Measurements from ENCODE around the gene CLNK. TPM values are rescaled to one million over a fixed set of nuclear protein-coding genes. Genes with fewer than 3 reads are reported as not detected.

CLNK gene
- total and polyA plus RNA-seq, 12 donors, result 0.15 to 0.62 TPM; not detected in 10

- ATAC-seq, result no peak
- H3K27me3 ChIP-seq, result peaks cover 0 to 3% (median 0%) of the 10 kb centered on the region in 7 donors
- intact Hi-C loops (cut with DNase I), result loop anchor here in 1 of 10 donors (10.0 kb wide), 1 partner anchor 71 kb away; no protein-coding TSS in a partner anchor
Observed at GRCh38 chr4:10535912-10536311, 148.7 kb downstream of the CLNK start.

GRCh38 chr4:10534820-10535219 is 149.7 kb downstream of the CLNK start:
- Histone ChIP-seq H3K36me3 (no peaks in the 10 kb centered on the region), H3K4me1 (peaks cover 0 to 12% (median 5%) of the 10 kb centered on the region in 9 donors), H3K27me3 (peaks cover 0 to 3% (median 0%) of the 10 kb centered on the region in 7 donors), H3K27ac (no peak overlapping the region), H3K4me3 (no peak overlapping the region), H3K9me3 (peaks cover 0 to 7% (median 0%) of the 10 kb centered on the region in 11 donors)
- intact Hi-C loops (cut with DNase I), result loop anchor here in 1 of 10 donors (10.0 kb wide), 1 partner anchor 70 kb away; no protein-coding TSS in a partner anchor
- no peak for ATAC-seq
- no peak for DNase-seq
- TF ChIP-seq CTCF (IDR thresholded peaks at IDR 0.05), result no peak
- WGBS, 2 donors, result 85 to 88% methylated on average over 6 of the region's 6 CpGs

More at GRCh38 chr4:10535912-10536311, 148.7 kb downstream of the CLNK start:
- 83 to 86% methylated on average over 5 of the region's 5 CpGs for WGBS, 2 donors
- Histone ChIP-seq H3K4me1 (peaks cover 0 to 2% (median 0%) of the 10 kb centered on the region in 9 donors), H3K4me3 (no peak overlapping the region), H3K9me3 (peaks cover 0 to 7% (median 0%) of the 10 kb centered on the region in 11 donors), H3K27ac (no peak overlapping the region), H3K36me3 (no peaks in the 10 kb centered on the region)
- TF ChIP-seq CTCF (IDR thresholded peaks at IDR 0.05), result no peak
- no peak for DNase-seq

GRCh38 chr4:10532155-10532554 is 152.4 kb downstream of the CLNK start:
- no peaks in the 10 kb centered on the region for H3K36me3 ChIP-seq
- TF ChIP-seq CTCF (IDR thresholded peaks at IDR 0.05), result no peak
- ATAC-seq (no peak), DNase-seq (no peak)
- H3K4me1 ChIP-seq, result peaks cover 0 to 22% (median 10%) of the 10 kb centered on the region in 9 donors
- WGBS, 2 donors, result 52 to 57% methylated on average over 2 of the region's 2 CpGs
- H3K9me3 ChIP-seq, result no peaks in the 10 kb centered on the region
- H3K27me3 ChIP-seq, result peaks cover 0 to 3% (median 0%) of the 10 kb centered on the region in 7 donors
- H3K4me3 ChIP-seq, result no peak overlapping the region
- no peak overlapping the region for H3K27ac ChIP-seq
- intact Hi-C loops (cut with DNase I), result loop anchor here in 1 of 10 donors (10.0 kb wide), 1 partner anchor 67 kb away; no protein-coding TSS in a partner anchor

GRCh38 chr4:10530137-10530786 is 154.3 kb downstream of the CLNK start:
- DNase-seq (peak in 1 of 2 donors; percentile 12), ATAC-seq (peak; percentile 39 to 93 (median 83))
- no peaks in the 10 kb centered on the region for H3K36me3 ChIP-seq
- H3K27ac ChIP-seq, result peak overlapping the region in 1 of 10 donors; percentile 42
- 51 to 59% methylated on average over 11 of the region's 11 CpGs for WGBS, 2 donors
- no peaks in the 10 kb centered on the region for H3K27me3 ChIP-seq
- H3K4me1 ChIP-seq, result peaks cover 0 to 22% (median 10%) of the 10 kb centered on the region in 9 donors
- H3K9me3 ChIP-seq, result no peaks in the 10 kb centered on the region
- no peak overlapping the region for H3K4me3 ChIP-seq
- intact Hi-C loops (cut with DNase I), result loop anchor here in 1 of 10 donors (10.0 kb wide), 1 partner anchor 65 kb away; no protein-coding TSS in a partner anchor
- TF ChIP-seq CTCF (IDR thresholded peaks at IDR 0.05), result no peak
